Fibroblast of upper back skin (primary cell): ENCODE results near the gene DIO1.
A peak's percentile ranks its signal among the peaks of the same experiment; 100 is the strongest.
"Not testable (repeated sequence)": the region's sequence is repeated elsewhere in the genome, so short reads cannot be mapped to it uniquely, and the experiment has no call there.

Experiments
- DNase-seq: peaks from one replicate; pipeline ENCODE4 v3.0.0-alpha.2; 2013

DIO1 gene

DNA sequence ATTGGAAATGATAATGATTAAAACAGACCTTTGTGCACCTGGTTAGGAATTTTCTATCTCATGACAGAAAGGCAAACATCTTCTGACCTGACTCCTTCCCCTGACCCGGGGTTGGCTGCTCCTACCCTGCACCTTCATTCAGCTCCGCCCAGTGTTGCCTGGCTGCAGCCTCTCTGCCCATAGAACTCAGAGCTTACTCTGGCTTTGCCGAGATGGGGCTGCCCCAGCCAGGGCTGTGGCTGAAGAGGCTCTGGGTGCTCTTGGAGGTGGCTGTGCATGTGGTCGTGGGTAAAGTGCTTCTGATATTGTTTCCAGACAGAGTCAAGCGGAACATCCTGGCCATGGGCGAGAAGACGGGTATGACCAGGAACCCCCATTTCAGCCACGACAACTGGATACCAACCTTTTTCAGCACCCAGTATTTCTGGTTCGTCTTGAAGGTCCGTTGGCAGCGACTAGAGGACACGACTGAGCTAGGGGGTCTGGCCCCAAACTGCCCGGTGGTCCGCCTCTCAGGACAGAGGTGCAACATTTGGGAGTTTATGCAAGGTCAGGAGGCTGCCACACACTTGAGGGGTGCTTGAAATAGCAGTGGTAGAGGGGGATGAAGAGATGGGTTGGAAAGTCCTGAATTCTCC lies at the start of gene DIO1:
TSS of gene DIO1 (plus strand) at position 189 of the 638 bp plus-strand sequence. CDS start at position 213, 24 bp downstream.
- DNase-seq, result no peak

- DNase-seq, result no peak
Observed at GRCh38 chr1:53847980-53848379, 46.0 kb upstream of the DIO1 start.

GRCh38 chr1:53850082-53850673 lies 43.8 kb upstream of the DIO1 start:
- no peak for DNase-seq

- no peak for DNase-seq
Observed at GRCh38 chr1:53851571-53852285, 42.3 kb upstream of the DIO1 start.

DNA sequence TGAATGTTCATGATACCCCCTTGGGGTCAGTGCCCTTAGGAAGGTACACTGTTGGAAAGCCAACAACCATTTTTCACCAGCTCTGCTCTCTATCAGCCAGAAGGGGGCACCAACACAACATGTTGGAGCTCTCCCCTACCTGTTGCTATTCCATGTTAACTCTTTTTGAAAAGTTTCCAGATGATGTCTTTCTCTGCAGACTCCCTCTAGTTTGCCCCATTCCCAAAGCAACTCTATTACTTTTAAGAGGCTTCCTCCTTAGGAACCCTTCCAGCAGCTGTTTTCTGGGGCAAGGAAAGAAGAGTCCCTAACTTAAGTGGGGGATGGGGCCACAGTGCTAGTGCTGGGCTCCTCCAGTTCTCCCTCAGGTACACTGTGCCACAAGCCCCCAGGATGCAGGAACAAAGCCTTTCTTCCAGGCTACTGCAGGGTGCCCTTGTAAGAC lies 33.0 kb upstream of the DIO1 start:
- DNase-seq, result peak; percentile 65

DNA sequence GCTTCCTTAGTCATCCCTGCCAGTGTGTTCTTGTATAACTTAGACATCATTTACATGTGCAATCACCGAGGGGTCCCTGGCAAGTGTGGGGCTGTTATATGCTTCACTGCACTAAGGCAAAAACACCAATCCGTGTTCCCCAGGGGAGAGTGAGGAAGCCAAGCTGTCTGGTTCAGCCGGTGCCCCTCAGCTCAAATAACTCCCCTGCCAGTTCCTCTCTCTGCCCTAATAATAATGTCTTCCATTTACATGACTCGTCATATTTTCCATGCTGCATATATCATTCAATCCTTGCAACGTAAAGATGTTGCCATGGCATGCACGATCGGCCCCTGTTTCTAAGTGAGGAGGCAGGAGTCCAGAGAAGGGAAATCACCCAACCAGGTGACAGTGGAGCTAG lies 31.5 kb upstream of the DIO1 start:
- DNase-seq, result no peak

DNA sequence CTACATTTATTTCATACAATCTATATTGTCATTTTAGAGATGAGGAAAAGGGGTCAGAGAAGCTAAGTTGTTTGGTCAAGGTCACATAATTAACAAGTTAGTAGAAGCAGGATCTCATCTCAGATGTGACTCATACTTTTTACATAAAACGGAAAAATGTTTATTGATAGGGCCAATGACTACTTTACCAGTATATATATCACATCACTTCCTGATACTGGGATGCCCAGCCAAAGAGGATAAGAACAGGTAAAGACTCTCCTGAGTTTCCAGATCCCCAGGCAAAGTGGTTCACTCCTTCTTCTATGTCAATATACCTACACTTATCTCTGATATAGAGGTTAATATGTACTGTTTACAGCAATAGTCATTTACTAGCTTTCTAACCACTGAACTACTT lies 25.4 kb upstream of the DIO1 start:
- no peak for DNase-seq

DNA sequence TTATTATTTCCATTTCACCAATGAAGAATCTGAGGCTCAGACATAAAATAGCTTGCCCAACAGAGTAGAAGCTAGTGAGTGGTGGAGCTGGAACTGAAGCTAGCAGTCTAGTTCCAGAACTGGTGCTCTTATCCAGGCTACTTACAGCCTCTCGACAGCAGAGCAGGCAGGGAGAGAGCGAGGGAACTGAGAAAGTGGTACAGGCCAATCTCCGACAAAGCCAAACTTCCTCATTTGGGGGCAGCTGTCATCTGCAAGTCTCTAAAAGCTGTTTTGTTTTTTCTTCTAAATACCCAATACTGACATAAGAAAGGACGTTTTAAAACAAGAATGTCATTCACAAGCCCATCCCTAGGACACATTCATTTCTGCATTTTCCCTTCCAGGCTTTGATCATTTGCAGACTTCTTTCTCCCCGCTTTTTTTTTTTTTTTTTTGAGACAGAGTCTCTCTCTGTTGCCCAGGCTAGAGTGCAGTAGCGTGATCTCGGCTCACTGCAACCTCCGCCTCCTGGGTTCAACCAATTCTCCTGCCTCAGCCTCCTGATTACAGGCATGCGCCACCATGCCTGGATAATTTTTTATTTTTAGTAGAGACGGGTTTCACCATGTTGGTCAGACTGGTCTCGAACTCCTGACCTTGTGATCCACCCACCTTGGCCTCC lies 24.4 kb upstream of the DIO1 start:
- DNase-seq, result no peak

DNA sequence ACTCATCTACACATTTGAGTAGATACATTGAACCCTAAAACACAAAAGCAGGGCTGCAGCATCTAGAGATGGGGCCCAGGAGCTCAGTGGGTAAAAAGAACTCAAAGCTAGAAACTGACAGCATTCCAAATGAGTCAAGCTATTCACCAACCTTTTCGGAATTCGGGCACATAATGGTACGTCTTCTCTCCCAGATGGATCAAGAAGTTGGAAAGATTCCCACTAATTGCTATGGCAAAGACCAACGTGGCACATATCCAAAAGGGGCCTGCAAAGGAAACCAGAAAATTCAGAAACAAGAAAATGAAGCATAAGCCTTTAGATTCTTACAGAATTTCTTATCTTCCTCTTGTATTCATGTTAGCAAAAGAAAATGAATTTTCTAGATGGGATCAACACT lies 22.8 kb upstream of the DIO1 start:
- DNase-seq, result no peak

DNA sequence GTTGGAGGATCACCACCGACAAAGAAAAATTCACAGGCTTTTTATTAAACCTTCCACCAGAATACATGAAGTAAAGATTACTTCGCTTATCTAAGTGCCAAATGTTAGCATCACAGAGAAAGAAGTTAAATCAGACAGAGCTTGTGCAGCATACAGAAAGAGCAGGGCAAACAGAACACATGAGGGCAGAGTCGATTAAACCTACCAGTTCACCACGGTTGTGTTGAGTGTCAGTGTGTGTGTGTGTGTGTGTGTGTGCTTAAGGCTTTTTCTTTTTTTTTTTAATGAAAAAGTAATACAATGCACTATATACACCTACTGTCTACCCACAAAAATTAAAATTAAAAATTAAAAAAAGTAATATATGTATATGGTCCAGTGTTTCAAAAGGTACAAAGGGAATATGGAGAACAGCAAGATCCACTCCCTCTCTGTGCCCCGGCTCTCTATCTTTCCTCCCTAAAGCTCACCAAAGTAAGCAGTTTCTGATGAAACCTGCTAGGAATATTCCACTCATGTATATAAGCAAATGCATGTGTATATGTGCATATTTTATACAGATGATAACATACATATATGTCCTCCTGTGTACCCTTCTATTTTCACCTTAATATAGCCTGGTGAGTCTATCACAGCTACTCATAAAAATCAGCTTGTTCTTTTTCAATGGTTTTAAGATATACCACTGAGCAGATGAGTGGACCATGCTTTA lies 22.1 kb upstream of the DIO1 start:
- no peak for DNase-seq

GRCh38 chr1:53875150-53875549 lies 18.8 kb upstream of the DIO1 start:
- DNase-seq, result not testable (repeated sequence)

- DNase-seq, result peak; percentile 56
Observed at GRCh38 chr1:53878492-53879105, 15.4 kb upstream of the DIO1 start.

DNA sequence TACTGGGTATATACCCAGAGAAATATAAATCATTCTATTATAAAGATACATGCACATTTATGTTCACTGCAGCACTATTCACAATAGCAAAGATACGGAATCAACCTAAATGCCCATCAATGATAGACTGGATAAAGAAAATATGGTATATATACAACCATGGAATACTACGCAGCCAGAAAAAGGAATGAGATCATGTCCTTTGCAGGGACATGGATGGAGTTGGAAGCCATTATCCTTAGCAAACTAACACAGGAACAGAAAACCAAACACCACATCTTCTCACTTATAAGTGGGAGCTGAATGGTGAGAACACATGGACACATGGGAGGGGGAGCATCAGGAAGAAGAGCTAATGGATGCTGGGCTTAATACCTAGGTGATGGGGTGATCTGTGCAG lies 12.1 kb upstream of the DIO1 start:
- not testable (repeated sequence) for DNase-seq

GRCh38 chr1:53883600-53883999 lies 10.4 kb upstream of the DIO1 start:
- DNase-seq, result not testable (repeated sequence)

DNA sequence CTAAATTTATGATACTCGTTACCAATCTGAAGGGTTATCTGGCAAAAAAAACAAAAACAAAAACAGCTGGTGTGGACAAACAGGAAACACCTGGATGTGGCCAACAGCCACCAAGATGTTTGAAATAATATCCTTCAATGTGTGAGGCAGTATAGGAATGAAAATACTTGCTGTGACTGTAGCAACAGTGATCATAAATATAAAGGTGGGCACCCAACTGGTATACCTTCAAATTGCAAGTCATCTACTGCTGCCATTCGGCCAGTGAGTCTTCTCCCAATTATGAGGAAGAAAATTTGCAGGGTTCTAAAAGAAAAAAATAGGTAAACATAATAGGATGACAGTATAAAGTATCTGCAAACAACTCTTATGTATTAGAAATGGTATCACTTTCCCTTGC lies 5.3 kb upstream of the DIO1 start:
- DNase-seq, result no peak

GRCh38 chr1:53889304-53890298 lies 4.4 kb upstream of the DIO1 start, which contains the start of gene YIPF1:
Gene YIPF1 (minus strand): TSS chr1:53889797. CDS start chr1:53888937, 860 bp downstream.
- DNase-seq, result peak; percentile 86

DNA sequence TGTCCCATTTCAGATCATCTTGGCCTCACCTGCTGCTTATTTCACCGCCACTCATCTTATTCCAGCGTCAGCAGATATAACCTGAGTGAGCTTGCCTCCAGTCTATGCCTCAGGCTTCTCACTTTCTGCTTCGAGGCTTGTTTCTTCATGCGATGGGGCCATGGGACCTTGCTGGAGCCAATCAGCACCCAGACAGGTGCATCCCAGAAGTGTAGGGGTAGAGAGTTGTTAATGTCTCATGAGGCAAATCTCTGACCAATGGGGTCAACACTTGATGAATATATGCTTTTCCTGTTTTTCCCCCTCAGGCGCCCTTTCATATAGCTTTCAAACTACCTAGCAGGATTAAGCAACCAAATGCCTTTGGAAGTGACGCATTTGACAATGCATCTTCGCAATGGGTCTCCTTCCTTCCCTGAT lies 3.5 kb upstream of the DIO1 start:
- DNase-seq, result no peak

DNA sequence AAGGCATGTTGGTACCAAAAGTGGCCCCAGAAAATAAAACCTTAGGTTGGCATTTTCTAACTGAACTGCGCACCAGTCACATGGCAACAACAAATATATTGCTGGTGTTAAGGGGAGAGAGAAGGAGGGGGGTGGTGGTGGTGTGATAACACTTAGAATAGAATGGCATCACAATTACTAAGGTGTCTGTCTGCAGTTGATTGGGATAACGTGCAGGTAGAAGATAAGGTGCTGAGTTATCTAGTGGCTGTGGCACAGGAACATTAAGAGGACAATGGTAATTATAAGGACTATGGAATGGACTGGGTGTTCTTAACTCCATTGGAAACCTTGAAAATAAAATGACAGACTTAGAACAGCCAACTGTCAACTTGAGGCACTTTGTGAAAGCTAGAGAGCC lies 3.0 kb upstream of the DIO1 start:
- no peak for DNase-seq

DNA sequence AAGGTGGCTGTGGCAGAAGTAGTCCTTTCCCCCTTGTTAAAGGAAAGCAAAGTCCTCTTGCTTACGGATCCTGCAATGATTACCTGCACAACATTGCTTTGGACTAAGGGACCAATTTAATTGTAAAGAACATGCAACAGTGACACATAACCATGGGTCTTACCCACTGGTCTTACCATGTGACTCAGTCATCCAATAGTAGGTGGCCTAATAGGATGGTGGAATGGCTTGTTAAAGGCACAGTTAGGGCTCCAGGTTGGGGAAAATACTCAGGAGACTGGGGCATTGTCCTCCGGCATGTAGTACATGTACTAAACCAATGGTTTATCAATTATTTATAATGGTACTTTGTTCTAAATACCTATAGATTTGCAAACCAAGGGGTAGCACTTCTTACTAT lies 2.3 kb upstream of the DIO1 start:
- no peak for DNase-seq

GRCh38 chr1:53892911-53893310 lies 1.1 kb upstream of the DIO1 start:
- no peak for DNase-seq

GRCh38 chr1:53894644-53895043 lies 657 bp downstream of the DIO1 start:
- no peak for DNase-seq
